Epithelial cell of prostate (primary cell): ENCODE measurements around the gene ABHD17B.
A peak's percentile ranks its signal among the peaks of the same experiment; 100 is the strongest.
"Not testable (repeated sequence)": the region's sequence is repeated elsewhere in the genome, so short reads cannot be mapped to it uniquely, and the experiment has no call there.

Source experiments
- DNase-seq: peaks from one replicate; pipeline ENCODE4 v3.0.0-alpha.2; 2011; ENCODE audit warnings: low read depth, low spot score
- H3K27ac ChIP-seq: fragments of 450-650 bp; 2 replicates; pipeline ENCODE4 v1.5.1; 2017; ENCODE audit warnings: mild to moderate bottlenecking

The ABHD17B gene

GRCh38 chr9:71911061-71911907, at the start of gene ABHD17B, which contains the start of gene C9orf85:
TSS of gene ABHD17B (minus strand) at chr9:71911193. CDS start at chr9:71875080, 36,113 bp downstream.
TSS of gene C9orf85 (plus strand) at chr9:71911639. CDS start at chr9:71911735, 96 bp downstream.
- peak; percentile 97 for DNase-seq
- peak within 1 kb of the TSS; percentile 89 for H3K27ac ChIP-seq

- H3K27ac ChIP-seq, result no peak overlapping the region
- no peak for DNase-seq
Observed at GRCh38 chr9:71955300-71955915, 44.4 kb upstream of the ABHD17B start.

GRCh38 chr9:71954652-71955051, 43.7 kb upstream of the ABHD17B start:
- DNase-seq, H3K27ac ChIP-seq: not testable (repeated sequence)

GRCh38 chr9:71944754-71945375, 33.9 kb upstream of the ABHD17B start:
- DNase-seq, result peak; percentile 86
- peak overlapping the region; percentile 87 for H3K27ac ChIP-seq

- DNase-seq, result no peak
- peak overlapping the region; percentile 26 for H3K27ac ChIP-seq
Observed at GRCh38 chr9:71941998-71942567, 31.1 kb upstream of the ABHD17B start.

GRCh38 chr9:71941060-71941568, 30.1 kb upstream of the ABHD17B start:
- peak overlapping the region; percentile 26 for H3K27ac ChIP-seq
- DNase-seq, result no peak

GRCh38 chr9:71937898-71938297, 26.9 kb upstream of the ABHD17B start:
- DNase-seq, result no peak
- H3K27ac ChIP-seq, result peak overlapping the region; percentile 71

- peak overlapping the region; percentile 71 for H3K27ac ChIP-seq
- DNase-seq, result no peak
Observed at GRCh38 chr9:71937070-71937625, 26.2 kb upstream of the ABHD17B start.

GRCh38 chr9:71936066-71936465, 25.1 kb upstream of the ABHD17B start:
- no peak for DNase-seq
- peak overlapping the region; percentile 71 for H3K27ac ChIP-seq

- DNase-seq, result no peak
- H3K27ac ChIP-seq, result no peak overlapping the region
Observed at GRCh38 chr9:71931166-71931565, 20.2 kb upstream of the ABHD17B start.

GRCh38 chr9:71929791-71930440, 18.9 kb upstream of the ABHD17B start:
- peak overlapping the region; percentile 85 for H3K27ac ChIP-seq
- no peak for DNase-seq

GRCh38 chr9:71929223-71929622, 18.2 kb upstream of the ABHD17B start:
- DNase-seq, result peak; percentile 94
- peak overlapping the region; percentile 85 for H3K27ac ChIP-seq

- DNase-seq, result no peak
- peak overlapping the region; percentile 85 for H3K27ac ChIP-seq
Observed at GRCh38 chr9:71928806-71929205, 17.8 kb upstream of the ABHD17B start.

GRCh38 chr9:71928376-71928775, 17.4 kb upstream of the ABHD17B start:
- H3K27ac ChIP-seq, result peak overlapping the region; percentile 85
- DNase-seq, result no peak

- H3K27ac ChIP-seq, result no peak overlapping the region
- no peak for DNase-seq
Observed at GRCh38 chr9:71925834-71926233, 14.8 kb upstream of the ABHD17B start.

GRCh38 chr9:71924576-71924975, 13.6 kb upstream of the ABHD17B start:
- H3K27ac ChIP-seq, result no peak overlapping the region
- no peak for DNase-seq

GRCh38 chr9:71921190-71921814, 10.3 kb upstream of the ABHD17B start:
- no peak for DNase-seq
- H3K27ac ChIP-seq, result peak overlapping the region; percentile 62

- no peak for DNase-seq
- H3K27ac ChIP-seq, result peak overlapping the region; percentile 62
Observed at GRCh38 chr9:71920456-71921189, 9.6 kb upstream of the ABHD17B start.
